HL-60 (cell line): ENCODE data around the gene NEU2.

Experiments
- CTCF ChIP-seq: IDR thresholded peaks from one replicate; pipeline ENCODE4 v1.5.1; 2011; ENCODE audit warnings: low read length, control low read depth, inconsistent platforms; ENCODE audit not compliant: insufficient read depth
- GABPA ChIP-seq: IDR thresholded peaks from 2 replicates; pipeline ENCODE4 v1.6.1; 2012; ENCODE audit warnings: low read depth
- POLR2AphosphoS5 ChIP-seq: IDR thresholded peaks from 2 replicates; pipeline ENCODE4 v1.6.1; 2012; ENCODE audit warnings: low read depth
- REST ChIP-seq: IDR thresholded peaks from 2 replicates; pipeline ENCODE4 v1.6.1; 2012; ENCODE audit warnings: low read depth; ENCODE audit not compliant: insufficient replicate concordance

GRCh38 chr2:232986155-232986554, 46.3 kb upstream of the NEU2 start:
- TF ChIP-seq CTCF (no peak), GABPA (no peak), POLR2AphosphoS5 (no peak), REST (no peak)
